Measurements from ENCODE around the gene PTGES2.

Gene PTGES2

DNA sequence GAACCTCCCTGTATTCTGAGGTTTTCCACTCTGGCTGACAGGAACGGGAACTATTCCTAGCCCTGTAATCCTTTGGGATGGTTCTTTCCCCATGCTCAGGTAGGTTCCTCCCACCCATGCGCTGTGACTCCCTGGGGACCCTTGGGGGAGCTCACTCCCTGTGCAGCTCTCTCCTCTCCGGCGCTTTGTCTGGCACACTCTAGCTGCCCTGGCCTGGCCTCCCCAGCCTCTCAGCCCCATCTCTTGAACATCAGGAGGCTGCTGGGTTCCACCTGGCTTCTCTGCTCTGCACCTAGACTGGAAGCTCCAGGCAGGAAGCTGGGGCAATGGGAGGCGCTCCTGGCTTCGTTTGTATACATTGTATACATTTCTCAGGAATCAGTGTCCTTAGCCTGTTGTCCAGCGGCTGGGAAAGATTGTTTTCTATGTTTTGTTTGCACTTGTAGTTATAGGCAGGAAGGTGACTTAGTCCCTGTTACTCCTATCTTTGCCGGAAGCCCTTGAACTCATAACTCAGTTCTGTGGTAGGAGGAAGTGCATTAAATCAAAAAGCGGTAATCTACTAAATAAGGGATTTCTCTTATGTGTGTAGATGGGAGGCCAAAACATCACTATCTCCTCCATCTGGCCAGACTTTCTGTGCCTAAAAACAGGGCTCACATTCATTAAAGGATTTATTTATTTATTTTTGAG, 39.1 kb downstream of the PTGES2 start:
- Histone ChIP-seq H4K20me1 (ENCODE audit: insufficient read depth, low read length) (peaks cover 35% of the 10 kb centered on the region), H3K9me2 (replicated peaks; ENCODE audit: insufficient read depth, low read length) (no peaks in the 10 kb centered on the region), H3K4me1 (ENCODE audit: low read length) (0 out of 2 replicates have a peak, but pooled peaks cover 4% of the 10 kb centered on the region), H3K4me2 (ENCODE audit: low read depth, low read length) (no peak overlapping the region), H3K79me2 (ENCODE audit: low read length) (peaks cover 99% of the 10 kb centered on the region), H3K27ac (ENCODE audit: low read length) (no peak overlapping the region), H3K9ac (ENCODE audit: low read length) (no peak overlapping the region), H3K27me3 (replicated peaks; ENCODE audit: insufficient read depth, low read length) (no peaks in the 10 kb centered on the region), H3K36me3 (replicated peaks; ENCODE audit: insufficient read depth, low read length) (peaks cover 3% of the 10 kb centered on the region; the same call in 1 of the 2 replicates), H3F3A (ENCODE audit: insufficient read depth, low read length) (no peaks in the 10 kb centered on the region; the same call in 1 of the 2 replicates), H3K4me3 (ENCODE audit: low read length) (no peak overlapping the region), H2AFZ (ENCODE audit: low read length) (no peak overlapping the region), H3K9me3 (replicated peaks; ENCODE audit: insufficient read depth, low read length) (no peaks in the 10 kb centered on the region)
- no peak for TF ChIP-seq EZH2phosphoT487 (IDR thresholded peaks at IDR 0.05; ENCODE audit: low read length)
- no peak for TF ChIP-seq EZH2 (optimal IDR thresholded peaks at IDR 0.05; ENCODE audit: low read depth, low read length)
- TF ChIP-seq, protein P1, sequence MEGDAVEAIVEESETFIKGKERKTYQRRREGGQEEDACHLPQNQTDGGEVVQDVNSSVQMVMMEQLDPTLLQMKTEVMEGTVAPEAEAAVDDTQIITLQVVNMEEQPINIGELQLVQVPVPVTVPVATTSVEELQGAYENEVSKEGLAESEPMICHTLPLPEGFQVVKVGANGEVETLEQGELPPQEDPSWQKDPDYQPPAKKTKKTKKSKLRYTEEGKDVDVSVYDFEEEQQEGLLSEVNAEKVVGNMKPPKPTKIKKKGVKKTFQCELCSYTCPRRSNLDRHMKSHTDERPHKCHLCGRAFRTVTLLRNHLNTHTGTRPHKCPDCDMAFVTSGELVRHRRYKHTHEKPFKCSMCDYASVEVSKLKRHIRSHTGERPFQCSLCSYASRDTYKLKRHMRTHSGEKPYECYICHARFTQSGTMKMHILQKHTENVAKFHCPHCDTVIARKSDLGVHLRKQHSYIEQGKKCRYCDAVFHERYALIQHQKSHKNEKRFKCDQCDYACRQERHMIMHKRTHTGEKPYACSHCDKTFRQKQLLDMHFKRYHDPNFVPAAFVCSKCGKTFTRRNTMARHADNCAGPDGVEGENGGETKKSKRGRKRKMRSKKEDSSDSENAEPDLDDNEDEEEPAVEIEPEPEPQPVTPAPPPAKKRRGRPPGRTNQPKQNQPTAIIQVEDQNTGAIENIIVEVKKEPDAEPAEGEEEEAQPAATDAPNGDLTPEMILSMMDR (IDR thresholded peaks at IDR 0.05; ENCODE audit: low read length) = no peak
- no peak for DNase-seq

DNA sequence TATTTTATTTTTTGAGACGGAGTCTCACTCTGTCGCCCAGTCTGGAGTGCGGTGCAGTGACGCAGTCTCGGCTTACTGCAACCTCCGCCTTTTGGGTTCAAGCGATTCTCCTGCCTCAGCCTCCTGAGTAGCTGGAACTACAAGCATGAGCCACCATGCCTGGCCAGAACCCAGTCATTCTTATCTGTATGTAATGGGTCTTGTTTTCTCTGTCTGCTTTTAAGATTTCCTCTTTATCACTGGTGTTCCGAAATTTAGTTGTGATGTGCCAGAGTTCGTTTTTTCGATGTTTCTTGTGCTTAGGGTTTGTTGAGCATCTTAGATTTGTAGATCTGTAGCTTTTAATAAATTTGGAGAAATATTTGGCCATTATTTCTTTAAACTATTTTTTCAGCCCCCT, 40.3 kb downstream of the PTGES2 start:
- H3K4me3 ChIP-seq (ENCODE audit: low read length) = no peak overlapping the region
- no peaks in the 10 kb centered on the region for H3K9me3 ChIP-seq (replicated peaks; ENCODE audit: insufficient read depth, low read length)
- H2AFZ ChIP-seq (ENCODE audit: low read length) = no peak overlapping the region
- H3K27ac ChIP-seq (ENCODE audit: low read length) = no peak overlapping the region
- H4K20me1 ChIP-seq (ENCODE audit: insufficient read depth, low read length) = peaks cover 28% of the 10 kb centered on the region
- H3K27me3 ChIP-seq (replicated peaks; ENCODE audit: insufficient read depth, low read length) = no peaks in the 10 kb centered on the region
- TF ChIP-seq EZH2 (optimal IDR thresholded peaks at IDR 0.05; ENCODE audit: low read depth, low read length) (no peak), EZH2phosphoT487 (IDR thresholded peaks at IDR 0.05; ENCODE audit: low read length) (no peak)
- TF ChIP-seq, protein P1 (IDR thresholded peaks at IDR 0.05; ENCODE audit: low read length) = no peak
- no peak overlapping the region for H3K9ac ChIP-seq (ENCODE audit: low read length)
- DNase-seq = no peak
- no peaks in the 10 kb centered on the region for H3K9me2 ChIP-seq (replicated peaks; ENCODE audit: insufficient read depth, low read length)
- peaks cover 99% of the 10 kb centered on the region for H3K79me2 ChIP-seq (ENCODE audit: low read length)
- peaks cover 3% of the 10 kb centered on the region; the same call in 1 of the 2 replicates for H3K36me3 ChIP-seq (replicated peaks; ENCODE audit: insufficient read depth, low read length)
- H3F3A ChIP-seq (ENCODE audit: insufficient read depth, low read length) = peaks cover 6% of the 10 kb centered on the region
- no peak overlapping the region for H3K4me2 ChIP-seq (ENCODE audit: low read depth, low read length)
- peaks cover 6% of the 10 kb centered on the region; the same call in 1 of the 2 replicates for H3K4me1 ChIP-seq (ENCODE audit: low read length)

DNA sequence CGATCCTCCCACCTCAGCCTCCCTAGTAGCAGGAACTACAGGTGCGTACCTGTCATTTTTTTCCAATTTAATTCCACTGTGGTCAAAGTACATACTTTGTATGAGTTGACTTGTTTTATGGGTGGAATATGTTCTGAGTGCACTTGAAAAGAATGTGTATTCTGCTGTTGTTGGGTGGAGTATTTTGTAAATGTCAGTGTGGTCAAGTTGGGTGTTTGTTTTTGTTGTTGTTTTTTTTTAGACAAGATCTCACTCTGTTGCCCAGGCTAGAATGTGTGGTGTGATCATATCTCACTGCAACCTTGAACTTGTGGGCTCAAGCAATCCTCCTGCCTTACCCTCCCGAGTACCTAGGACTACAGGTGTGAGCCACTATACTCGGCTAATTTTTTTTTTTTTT, 41.6 kb downstream of the PTGES2 start:
- Histone ChIP-seq H3K9ac (ENCODE audit: low read length) (no peak overlapping the region), H3K4me2 (ENCODE audit: low read depth, low read length) (no peak overlapping the region), H3K9me2 (replicated peaks; ENCODE audit: insufficient read depth, low read length) (no peaks in the 10 kb centered on the region), H3K27me3 (replicated peaks; ENCODE audit: insufficient read depth, low read length) (no peaks in the 10 kb centered on the region), H3K27ac (ENCODE audit: low read length) (no peak overlapping the region), H3F3A (ENCODE audit: insufficient read depth, low read length) (peaks cover 19% of the 10 kb centered on the region), H3K79me2 (ENCODE audit: low read length) (peaks cover 99% of the 10 kb centered on the region), H4K20me1 (ENCODE audit: insufficient read depth, low read length) (peaks cover 15% of the 10 kb centered on the region), H3K4me3 (ENCODE audit: low read length) (no peak overlapping the region), H3K4me1 (ENCODE audit: low read length) (peaks cover 16% of the 10 kb centered on the region), H3K36me3 (replicated peaks; ENCODE audit: insufficient read depth, low read length) (peaks cover 3% of the 10 kb centered on the region; the same call in 1 of the 2 replicates), H3K9me3 (replicated peaks; ENCODE audit: insufficient read depth, low read length) (no peaks in the 10 kb centered on the region), H2AFZ (ENCODE audit: low read length) (no peak overlapping the region)
- no peak for DNase-seq
- TF ChIP-seq EZH2 (optimal IDR thresholded peaks at IDR 0.05; ENCODE audit: low read depth, low read length) = no peak
- no peak for TF ChIP-seq EZH2phosphoT487 (IDR thresholded peaks at IDR 0.05; ENCODE audit: low read length)
- TF ChIP-seq, protein P1 (IDR thresholded peaks at IDR 0.05; ENCODE audit: low read length) = no peak

Measured in MM.1S (cell line).